GM21367 (cell line): ENCODE results near the gene PPP1R12B.
"Not testable (repeated sequence)": the region's sequence is repeated elsewhere in the genome, so short reads cannot be mapped to it uniquely, and the experiment has no call there.

Experiments
- ATAC-seq: cut with Tn5 transposase; IDR thresholded peaks from one replicate; pipeline ENCODE4 v1.9.1; 2021; ENCODE audit not compliant: unreplicated experiment

The PPP1R12B gene

DNA sequence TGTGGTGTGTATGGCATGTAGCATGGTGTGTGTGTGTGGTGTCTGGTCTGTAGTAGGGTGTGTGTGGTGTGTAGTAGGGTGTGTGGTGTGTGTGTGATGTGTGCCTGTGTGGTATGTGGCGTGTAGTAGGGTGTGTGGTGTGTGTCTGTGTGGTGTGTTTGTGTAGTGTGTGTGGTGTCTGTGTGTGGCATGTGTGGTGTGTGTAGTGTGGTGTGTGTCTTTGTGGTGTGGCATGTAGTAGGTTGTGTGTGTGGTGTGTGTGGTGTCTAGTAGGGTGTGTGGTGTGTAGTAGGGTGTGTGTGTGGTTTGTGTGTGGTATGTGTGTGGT lies 276.2 kb downstream of the PPP1R12B start:
- no peak for ATAC-seq

DNA sequence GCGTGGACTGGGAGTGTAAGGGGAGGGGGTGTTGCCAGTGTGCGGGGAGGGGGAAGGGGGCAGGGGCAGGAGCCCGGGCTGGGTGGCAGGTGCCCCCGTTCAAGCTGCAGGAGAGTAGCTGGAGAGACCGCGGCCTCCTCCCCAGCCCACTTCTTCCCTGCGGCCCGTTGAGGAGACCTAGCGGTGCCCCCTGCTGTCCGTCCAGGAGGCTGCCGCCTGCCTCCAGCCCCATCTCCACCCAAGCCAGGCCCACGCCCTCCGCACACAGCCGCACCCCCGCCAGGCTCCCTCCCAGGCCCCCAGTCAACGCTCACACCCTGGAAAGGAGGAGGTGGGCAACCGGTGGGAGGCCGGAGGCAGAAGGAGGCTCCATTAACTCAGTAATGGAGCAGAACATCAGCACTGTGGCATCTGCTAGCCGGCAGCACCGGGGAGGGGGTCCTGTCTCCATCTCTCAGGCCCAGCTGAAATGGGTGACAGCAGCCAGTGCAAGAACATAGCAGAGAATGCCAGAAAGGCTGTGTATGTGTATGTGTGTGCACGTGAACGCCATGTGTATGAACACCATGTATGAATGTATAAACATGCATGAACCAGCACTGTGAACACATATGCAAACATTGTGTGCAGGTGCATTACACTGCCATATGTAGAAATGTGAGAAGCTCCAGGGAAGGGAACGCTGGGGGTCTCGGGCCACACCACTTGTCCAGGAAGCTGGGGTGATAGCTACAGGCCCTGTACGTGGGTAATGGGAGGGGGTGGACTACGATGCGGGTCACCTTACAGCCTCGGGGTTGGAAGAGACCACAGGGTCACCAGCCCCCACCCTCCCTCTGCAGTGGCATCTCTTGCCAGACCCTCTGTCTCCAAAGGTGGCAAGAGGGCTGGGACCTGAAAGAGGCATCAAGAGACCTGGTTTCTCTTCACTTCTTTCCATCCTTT lies 277.2 kb downstream of the PPP1R12B start:
- ATAC-seq = peak; percentile 44

GRCh38 chr1:202627036-202627435 lies 278.5 kb downstream of the PPP1R12B start:
- not testable (repeated sequence) for ATAC-seq

DNA sequence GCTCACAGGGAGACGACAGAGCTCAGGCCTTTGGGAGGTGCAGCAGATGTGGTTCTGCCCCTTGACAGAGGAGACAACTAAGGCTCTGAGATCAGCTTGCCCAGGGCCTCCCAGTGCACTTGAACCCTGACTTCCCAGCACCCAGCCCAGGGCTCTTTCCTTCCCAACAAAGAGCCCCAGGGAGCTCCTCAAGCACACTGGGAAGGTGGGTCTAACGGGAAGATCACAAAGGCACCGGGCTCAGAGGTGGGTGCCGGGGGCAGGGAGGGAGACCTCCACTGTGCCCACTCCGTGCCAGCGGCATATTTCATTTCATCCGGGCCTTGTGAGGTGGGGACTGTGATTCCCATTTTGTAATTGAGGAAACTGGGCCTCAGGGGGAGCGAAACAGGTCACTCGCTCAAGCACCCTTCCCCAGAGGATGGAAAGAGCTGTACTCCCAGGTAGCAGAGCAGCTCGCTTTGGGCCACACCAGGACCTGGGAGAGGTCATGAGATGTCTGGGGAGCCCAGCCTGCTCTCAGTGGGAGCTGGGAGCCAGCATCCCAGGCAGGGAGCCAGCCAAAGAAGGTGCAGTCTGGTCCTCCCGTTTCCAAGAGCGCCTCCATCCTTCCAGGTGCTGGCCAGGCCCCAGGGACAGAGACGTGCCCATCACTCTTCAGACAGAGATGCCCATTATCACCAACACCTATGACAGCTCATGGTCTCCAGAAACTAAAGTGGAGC lies 279.5 kb downstream of the PPP1R12B start:
- ATAC-seq = no peak

GRCh38 chr1:202628646-202629215 lies 280.2 kb downstream of the PPP1R12B start:
- no peak for ATAC-seq

- peak; percentile 63 for ATAC-seq
These were observed 280.8 kb downstream of the PPP1R12B start for GRCh38 chr1:202629257-202629811.

DNA sequence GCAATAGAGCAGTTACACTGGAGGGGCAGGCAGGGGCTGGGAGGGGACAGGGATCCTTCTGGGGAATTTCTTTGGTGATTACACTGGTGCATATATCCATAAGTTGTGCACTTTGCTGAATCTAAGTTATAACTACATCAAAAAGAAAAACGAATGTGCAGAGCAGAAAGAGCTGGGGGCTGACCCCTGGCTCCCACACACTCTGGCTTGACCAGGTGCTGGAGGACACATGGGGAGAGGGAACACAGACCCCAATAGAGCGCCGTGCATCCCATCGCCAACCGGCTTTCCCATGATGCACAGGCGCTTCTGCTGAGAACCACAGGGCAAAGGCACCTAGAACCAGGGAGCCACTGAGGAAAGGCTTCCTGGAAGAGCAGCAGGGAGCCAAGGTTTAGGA lies 281.6 kb downstream of the PPP1R12B start:
- ATAC-seq = not testable (repeated sequence)

DNA sequence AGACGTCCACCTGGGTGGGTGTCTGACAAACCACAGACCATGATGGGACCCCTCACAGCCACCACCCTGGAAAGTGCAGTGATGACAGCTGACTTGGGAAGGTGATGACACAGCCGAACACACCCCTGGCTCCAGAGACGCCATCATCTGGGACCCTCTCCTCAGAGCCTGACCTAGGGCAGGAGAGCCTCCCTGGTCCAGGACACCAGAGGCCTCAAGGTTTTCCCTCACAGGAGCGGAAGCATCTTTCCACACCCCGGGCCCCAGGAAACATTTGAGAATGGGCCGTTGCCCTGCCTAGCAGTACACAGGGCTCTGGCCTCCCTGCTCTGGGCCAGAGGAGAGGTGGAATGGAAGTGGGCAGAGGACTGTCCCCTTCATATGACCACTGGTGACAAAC lies 282.0 kb downstream of the PPP1R12B start:
- no peak for ATAC-seq

DNA sequence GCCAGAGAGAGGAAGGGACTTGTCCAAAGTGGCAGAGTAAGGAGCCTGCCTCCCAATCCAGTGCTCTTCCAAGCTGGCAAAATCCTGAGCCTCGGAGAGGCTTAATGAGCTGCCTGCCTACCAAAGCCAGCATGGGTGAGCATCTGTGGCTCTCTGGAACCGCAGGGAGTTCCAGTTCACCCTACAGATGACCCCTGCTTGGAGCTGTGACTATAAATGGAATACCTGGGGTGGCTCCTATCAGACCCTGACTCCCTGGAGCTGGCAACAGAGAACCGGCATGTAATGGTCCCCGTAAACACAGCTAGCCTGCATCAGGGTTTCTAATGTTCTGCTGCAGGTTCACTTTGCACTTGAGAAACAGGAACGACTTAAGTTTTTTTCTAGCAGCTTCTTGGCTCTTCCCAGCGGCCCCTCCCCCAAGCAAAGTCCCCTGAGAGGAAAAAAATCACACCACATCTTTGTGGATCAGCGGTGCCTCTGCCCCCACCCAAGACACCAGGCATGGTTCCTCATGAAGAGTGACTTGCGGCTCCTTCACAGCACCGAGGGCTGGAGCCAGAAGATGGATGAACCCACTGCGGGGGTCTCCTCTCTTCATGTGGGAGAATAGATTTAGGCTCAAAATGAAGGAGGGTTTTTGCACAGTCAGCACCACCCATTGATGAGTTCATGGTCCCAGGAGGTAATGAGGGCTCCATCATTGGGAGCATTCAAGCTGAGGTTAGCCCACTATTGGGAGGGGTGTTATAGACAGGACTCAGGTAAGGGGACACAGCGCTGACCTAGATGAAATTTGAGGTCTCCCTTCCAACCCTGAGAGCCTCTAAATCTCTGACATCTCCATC lies 282.8 kb downstream of the PPP1R12B start:
- ATAC-seq = no peak

DNA sequence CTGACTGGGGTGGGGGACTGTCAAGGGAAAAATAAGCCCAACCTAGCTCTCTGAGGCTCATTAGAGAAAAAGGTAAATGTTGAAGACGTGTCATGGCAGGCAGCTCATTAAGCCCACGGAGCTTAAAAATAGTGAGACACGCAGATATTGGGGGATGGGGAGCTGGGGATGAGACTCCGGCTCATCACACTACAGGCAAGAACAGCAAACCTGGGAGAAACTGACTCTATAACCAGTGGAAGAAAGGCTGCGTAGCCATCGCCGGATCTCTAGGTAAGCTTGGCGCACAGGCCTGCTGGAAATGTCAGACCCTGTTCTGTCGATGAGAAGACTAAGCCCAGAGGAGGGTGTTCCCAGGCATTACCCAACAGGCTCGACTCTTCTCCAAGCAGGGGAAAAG lies 283.7 kb downstream of the PPP1R12B start:
- no peak for ATAC-seq

GRCh38 chr1:202636171-202636570 lies 287.7 kb downstream of the PPP1R12B start:
- not testable (repeated sequence) for ATAC-seq

- ATAC-seq = not testable (repeated sequence)
These were observed 289.0 kb downstream of the PPP1R12B start for GRCh38 chr1:202637321-202638018.

GRCh38 chr1:202638019-202638700 lies 289.7 kb downstream of the PPP1R12B start:
- no peak for ATAC-seq

GRCh38 chr1:202638701-202639305 lies 290.3 kb downstream of the PPP1R12B start:
- not testable (repeated sequence) for ATAC-seq

- ATAC-seq = no peak
These were observed 291.0 kb downstream of the PPP1R12B start for GRCh38 chr1:202639500-202639899.

DNA sequence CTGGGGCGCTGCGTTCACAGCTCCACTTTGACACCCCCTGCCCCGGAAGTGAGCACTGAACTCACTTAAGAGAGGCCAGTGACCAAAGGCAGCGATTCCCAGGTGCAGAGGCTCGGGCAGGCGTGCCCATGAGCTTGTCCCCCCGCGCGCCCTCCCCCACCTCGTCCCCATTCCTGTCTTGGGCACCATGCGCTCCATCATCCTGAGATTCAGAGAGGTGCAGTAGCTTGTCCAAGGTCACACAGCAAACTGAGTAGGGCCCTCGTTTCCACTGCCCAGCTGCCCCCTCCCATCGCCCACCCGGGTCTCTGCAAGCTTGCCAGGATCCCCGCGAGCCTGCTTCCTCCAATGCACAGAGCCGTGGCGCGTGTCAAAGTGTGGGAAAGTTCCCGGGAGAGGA lies 293.7 kb downstream of the PPP1R12B start:
- no peak for ATAC-seq
